GM23338 (cell line): Measurements from ENCODE around the gene NCOA7. TPM values are rescaled to one million over a fixed set of nuclear protein-coding genes. Genes with fewer than 3 reads are reported as not detected.

Experiments
- ATAC-seq: fragments of 200-7000 bp; cut with Tn5 transposase; 3 replicates; pipeline ENCODE4 v1.9.1; 2020
- DNase-seq: peaks from one replicate; pipeline ENCODE4 v3.0.0-alpha.2; 2015; ENCODE audit warnings: low spot score
- H2AFZ ChIP-seq: fragments of 200-600 bp; sonication (generic); 2 replicates; pipeline ENCODE4 v1.8.0; 2016; ENCODE audit warnings: antibody characterized with exemption, mild to moderate bottlenecking, moderate library complexity
- H3F3A ChIP-seq: fragments of 200-600 bp; sonication (generic); replicated peaks from 2 replicates; pipeline ENCODE4 v1.8.0; 2017; ENCODE audit warnings: antibody characterized with exemption, mixed run types, low read depth
- H3K27ac ChIP-seq: fragments of 200-600 bp; sonication (generic); 2 replicates; pipeline ENCODE4 v1.6.1; 2016; ENCODE audit warnings: low read depth
- H3K27me3 ChIP-seq: fragments of 200-600 bp; sonication (generic); 2 replicates; pipeline ENCODE4 v1.8.0; 2016; ENCODE audit warnings: mild to moderate bottlenecking, mixed run types, moderate library complexity; ENCODE audit not compliant: insufficient read depth
- H3K36me3 ChIP-seq: fragments of 200-600 bp; sonication (generic); 2 replicates; pipeline ENCODE4 v1.8.0; 2016; ENCODE audit warnings: mild to moderate bottlenecking; ENCODE audit not compliant: insufficient read depth
- H3K4me1 ChIP-seq: fragments of 200-600 bp; sonication (generic); 2 replicates; pipeline ENCODE4 v1.8.0; 2016; ENCODE audit warnings: mild to moderate bottlenecking, moderate library complexity; ENCODE audit not compliant: insufficient read depth
- H3K4me2 ChIP-seq: fragments of 200-600 bp; sonication (generic); 2 replicates; pipeline ENCODE4 v1.7.1; 2017; ENCODE audit warnings: mixed run types
- H3K4me3 ChIP-seq: fragments of 200-600 bp; sonication (generic); 2 replicates; pipeline ENCODE4 v1.6.1; 2016; ENCODE audit warnings: mixed run types
- H3K79me2 ChIP-seq: fragments of 200-600 bp; sonication (generic); replicated peaks from 2 replicates; pipeline ENCODE4 v1.8.0; 2017; ENCODE audit warnings: mild to moderate bottlenecking; ENCODE audit not compliant: insufficient read depth
- H3K9me2 ChIP-seq: fragments of 200-600 bp; sonication (generic); 2 replicates; pipeline ENCODE4 v1.8.0; 2017; ENCODE audit not compliant: insufficient read depth
- H4K20me1 ChIP-seq: fragments of 200-600 bp; sonication (generic); replicated peaks from 2 replicates; pipeline ENCODE4 v1.8.0; 2017; ENCODE audit warnings: mild to moderate bottlenecking; ENCODE audit not compliant: insufficient read depth
- H3K27ac Mint-ChIP-seq: 2 replicates; pipeline ENCODE4 v1.8.0; 2020; ENCODE audit warnings: inconsistent platforms, mild to moderate bottlenecking, moderate library complexity, mixed read lengths
- H3K27me3 Mint-ChIP-seq: 3 replicates; pipeline ENCODE4 v1.8.0; 2022; ENCODE audit warnings: low read depth, mild to moderate bottlenecking, moderate library complexity, mixed read lengths, inconsistent platforms; ENCODE audit not compliant: insufficient read depth, poor library complexity
- H3K36me3 Mint-ChIP-seq: 3 replicates; pipeline ENCODE4 v1.8.0; 2021; ENCODE audit warnings: low read depth, mild to moderate bottlenecking, inconsistent platforms, moderate library complexity, mixed read lengths
- H3K4me1 Mint-ChIP-seq: 3 replicates; pipeline ENCODE4 v1.8.0; 2020; ENCODE audit warnings: mild to moderate bottlenecking, inconsistent platforms, mixed read lengths
- H3K4me3 Mint-ChIP-seq: 3 replicates; pipeline ENCODE4 v1.8.0; 2021; ENCODE audit warnings: moderate library complexity, mild to moderate bottlenecking, inconsistent platforms, mixed read lengths
- H3K9me3 Mint-ChIP-seq: 3 replicates; pipeline ENCODE4 v1.8.0; 2020; ENCODE audit warnings: moderate library complexity, mild to moderate bottlenecking, inconsistent platforms, mixed read lengths
- CREB1 ChIP-seq: fragments of 250-450 bp; sonication (Bioruptor Pico); IDR thresholded peaks from 2 replicates; pipeline ENCODE4 v1.5.0; 2020; ENCODE audit warnings: low read depth, mild to moderate bottlenecking, moderate library complexity
- EZH2 ChIP-seq: fragments of 200-600 bp; sonication (generic); IDR thresholded peaks from one replicate; pipeline ENCODE4 v1.8.0; 2017; ENCODE audit warnings: antibody characterized with exemption, mild to moderate bottlenecking, low read depth; ENCODE audit not compliant: unreplicated experiment
- EZH2phosphoT487 ChIP-seq: fragments of 200-600 bp; sonication (generic); IDR thresholded peaks from one replicate; pipeline ENCODE4 v1.8.1; 2018; ENCODE audit warnings: antibody characterized with exemption; ENCODE audit not compliant: unreplicated experiment
- JUNB ChIP-seq: IDR thresholded peaks from one replicate; pipeline ENCODE4 v1.6.1; 2016; ENCODE audit warnings: antibody characterized with exemption; ENCODE audit not compliant: unreplicated experiment
- NANOG ChIP-seq: IDR thresholded peaks from 2 replicates; pipeline ENCODE4 v1.6.1; 2016; ENCODE audit warnings: antibody characterized with exemption, borderline replicate concordance
- POLR2AphosphoS5 ChIP-seq: IDR thresholded peaks from 2 replicates; pipeline ENCODE4 v1.6.1; 2016; ENCODE audit warnings: antibody characterized with exemption, low read depth
- STAT1 ChIP-seq: IDR thresholded peaks from one replicate; pipeline ENCODE4 v1.6.1; 2016; ENCODE audit warnings: antibody characterized with exemption; ENCODE audit not compliant: unreplicated experiment
- ZNF114 ChIP-seq: fragments of 250-450 bp; sonication (Bioruptor Pico); IDR thresholded peaks from 2 replicates; pipeline ENCODE4 v1.5.0; 2020; ENCODE audit warnings: mild to moderate bottlenecking, moderate library complexity
- ZNF331 ChIP-seq: fragments of 250-450 bp; sonication (Bioruptor Pico); IDR thresholded peaks from 2 replicates; pipeline ENCODE4 v1.5.0; 2020; ENCODE audit warnings: low read depth, mild to moderate bottlenecking, moderate library complexity
- polyA plus RNA-seq: library from polyadenylated mRNA; unstranded; fragments of >200 nt; fragmentation: Nextera tagmentation; extraction: Ambion mirVana; gene quantifications from 2 replicates; pipeline ENCODE4 v1.2.1, GENCODE V29; 2016
- total RNA-seq: library from RNA; depleted of rRNA; stranded (reverse); fragments of >200 nt; shearing (Covaris generic); gene quantifications from 2 replicates; pipeline ENCODE4 v1.2.3, GENCODE V29; 2014
- TF ChIP-seq, protein P1 (sequence below): IDR thresholded peaks from 2 replicates; pipeline ENCODE4 v1.6.1; 2016; ENCODE audit warnings: antibody characterized with exemption
- TF ChIP-seq, protein P2 (sequence below): fragments of 250-450 bp; sonication (Bioruptor Pico); IDR thresholded peaks from 2 replicates; pipeline ENCODE4 v1.5.0; 2020; ENCODE audit warnings: mild to moderate bottlenecking, moderate library complexity
- TF ChIP-seq, protein P3 (sequence below): IDR thresholded peaks from one replicate; pipeline ENCODE4 v1.6.1; 2018; ENCODE audit warnings: antibody characterized with exemption; ENCODE audit not compliant: unreplicated experiment

Gene NCOA7
- total and polyA plus RNA-seq, 2 experiments from 2014 or later, result 9.3 to 15.7 TPM

DNA sequence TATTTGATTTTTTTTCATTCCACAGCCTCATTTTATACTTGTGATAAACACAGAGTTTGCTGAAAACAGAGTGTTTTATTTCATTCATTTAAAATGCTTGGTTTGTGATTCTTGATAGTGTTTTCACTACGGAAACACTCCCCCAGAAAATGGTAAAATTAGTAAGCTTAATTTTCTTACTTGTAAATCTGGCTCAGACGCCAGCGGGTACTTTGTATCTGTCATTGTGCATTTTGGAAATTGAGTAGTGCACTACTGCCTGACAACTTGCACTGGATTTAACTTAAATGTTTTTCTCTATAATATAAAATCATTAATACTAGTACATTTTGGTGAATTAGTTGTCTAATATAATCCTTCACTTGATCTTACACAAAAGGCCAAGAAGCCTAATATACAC is 128.9 kb downstream of the NCOA7 start:
- H3K4me3 Mint-ChIP-seq, result no peak overlapping the region

DNA sequence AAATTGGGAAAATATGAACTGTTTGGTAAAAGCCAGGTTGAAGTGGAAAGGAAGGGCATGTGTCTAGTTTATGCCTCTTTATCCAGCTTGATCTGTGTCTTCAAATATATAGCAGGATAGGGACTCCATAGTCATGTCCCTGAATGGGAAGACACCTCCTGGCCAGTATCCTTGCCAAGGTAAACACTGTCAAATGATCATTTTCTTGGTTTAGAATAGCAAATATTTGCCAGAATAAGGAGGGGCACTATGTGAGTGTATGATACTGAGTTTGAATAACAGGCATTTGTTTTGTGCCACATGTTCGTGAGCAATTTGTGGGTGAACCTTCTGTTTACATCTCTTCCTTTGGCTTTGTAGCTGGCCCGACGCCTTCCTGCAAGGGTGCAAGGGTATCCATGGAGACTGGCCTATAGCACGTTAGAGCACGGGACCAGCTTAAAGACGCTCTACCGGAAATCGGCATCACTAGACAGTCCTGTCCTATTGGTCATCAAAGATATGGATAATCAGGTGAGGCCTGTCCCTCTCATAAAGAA is 131.6 kb downstream of the NCOA7 start:
- ATAC-seq (no peak), DNase-seq (no peak)
- Histone ChIP-seq H3K27me3 (no peaks in the 10 kb centered on the region), H3K9me2 (no peaks in the 10 kb centered on the region), H3K36me3 (no peaks in the 10 kb centered on the region), H3K4me2 (no peak overlapping the region), H3K4me3 (no peak overlapping the region), H2AFZ (no peak overlapping the region), H3F3A (no peaks in the 10 kb centered on the region), H3K79me2 (no peaks in the 10 kb centered on the region), H3K27ac (no peak overlapping the region), H3K4me1 (peaks cover 23% of the 10 kb centered on the region), H4K20me1 (no peaks in the 10 kb centered on the region; the same call in 1 of the 2 replicates)
- no peak overlapping the region for H3K4me3 Mint-ChIP-seq
- no peaks in the 10 kb centered on the region for H3K9me3 Mint-ChIP-seq
- H3K36me3 Mint-ChIP-seq, result no peaks in the 10 kb centered on the region
- peaks cover 6% of the 10 kb centered on the region for H3K27me3 Mint-ChIP-seq
- H3K4me1 Mint-ChIP-seq, result peaks cover 21% of the 10 kb centered on the region
- no peak overlapping the region for H3K27ac Mint-ChIP-seq
- no peak for TF ChIP-seq JUNB
- TF ChIP-seq, protein P1, sequence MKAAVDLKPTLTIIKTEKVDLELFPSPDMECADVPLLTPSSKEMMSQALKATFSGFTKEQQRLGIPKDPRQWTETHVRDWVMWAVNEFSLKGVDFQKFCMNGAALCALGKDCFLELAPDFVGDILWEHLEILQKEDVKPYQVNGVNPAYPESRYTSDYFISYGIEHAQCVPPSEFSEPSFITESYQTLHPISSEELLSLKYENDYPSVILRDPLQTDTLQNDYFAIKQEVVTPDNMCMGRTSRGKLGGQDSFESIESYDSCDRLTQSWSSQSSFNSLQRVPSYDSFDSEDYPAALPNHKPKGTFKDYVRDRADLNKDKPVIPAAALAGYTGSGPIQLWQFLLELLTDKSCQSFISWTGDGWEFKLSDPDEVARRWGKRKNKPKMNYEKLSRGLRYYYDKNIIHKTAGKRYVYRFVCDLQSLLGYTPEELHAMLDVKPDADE, result no peak
- no peak for TF ChIP-seq STAT1
- TF ChIP-seq, protein P2, sequence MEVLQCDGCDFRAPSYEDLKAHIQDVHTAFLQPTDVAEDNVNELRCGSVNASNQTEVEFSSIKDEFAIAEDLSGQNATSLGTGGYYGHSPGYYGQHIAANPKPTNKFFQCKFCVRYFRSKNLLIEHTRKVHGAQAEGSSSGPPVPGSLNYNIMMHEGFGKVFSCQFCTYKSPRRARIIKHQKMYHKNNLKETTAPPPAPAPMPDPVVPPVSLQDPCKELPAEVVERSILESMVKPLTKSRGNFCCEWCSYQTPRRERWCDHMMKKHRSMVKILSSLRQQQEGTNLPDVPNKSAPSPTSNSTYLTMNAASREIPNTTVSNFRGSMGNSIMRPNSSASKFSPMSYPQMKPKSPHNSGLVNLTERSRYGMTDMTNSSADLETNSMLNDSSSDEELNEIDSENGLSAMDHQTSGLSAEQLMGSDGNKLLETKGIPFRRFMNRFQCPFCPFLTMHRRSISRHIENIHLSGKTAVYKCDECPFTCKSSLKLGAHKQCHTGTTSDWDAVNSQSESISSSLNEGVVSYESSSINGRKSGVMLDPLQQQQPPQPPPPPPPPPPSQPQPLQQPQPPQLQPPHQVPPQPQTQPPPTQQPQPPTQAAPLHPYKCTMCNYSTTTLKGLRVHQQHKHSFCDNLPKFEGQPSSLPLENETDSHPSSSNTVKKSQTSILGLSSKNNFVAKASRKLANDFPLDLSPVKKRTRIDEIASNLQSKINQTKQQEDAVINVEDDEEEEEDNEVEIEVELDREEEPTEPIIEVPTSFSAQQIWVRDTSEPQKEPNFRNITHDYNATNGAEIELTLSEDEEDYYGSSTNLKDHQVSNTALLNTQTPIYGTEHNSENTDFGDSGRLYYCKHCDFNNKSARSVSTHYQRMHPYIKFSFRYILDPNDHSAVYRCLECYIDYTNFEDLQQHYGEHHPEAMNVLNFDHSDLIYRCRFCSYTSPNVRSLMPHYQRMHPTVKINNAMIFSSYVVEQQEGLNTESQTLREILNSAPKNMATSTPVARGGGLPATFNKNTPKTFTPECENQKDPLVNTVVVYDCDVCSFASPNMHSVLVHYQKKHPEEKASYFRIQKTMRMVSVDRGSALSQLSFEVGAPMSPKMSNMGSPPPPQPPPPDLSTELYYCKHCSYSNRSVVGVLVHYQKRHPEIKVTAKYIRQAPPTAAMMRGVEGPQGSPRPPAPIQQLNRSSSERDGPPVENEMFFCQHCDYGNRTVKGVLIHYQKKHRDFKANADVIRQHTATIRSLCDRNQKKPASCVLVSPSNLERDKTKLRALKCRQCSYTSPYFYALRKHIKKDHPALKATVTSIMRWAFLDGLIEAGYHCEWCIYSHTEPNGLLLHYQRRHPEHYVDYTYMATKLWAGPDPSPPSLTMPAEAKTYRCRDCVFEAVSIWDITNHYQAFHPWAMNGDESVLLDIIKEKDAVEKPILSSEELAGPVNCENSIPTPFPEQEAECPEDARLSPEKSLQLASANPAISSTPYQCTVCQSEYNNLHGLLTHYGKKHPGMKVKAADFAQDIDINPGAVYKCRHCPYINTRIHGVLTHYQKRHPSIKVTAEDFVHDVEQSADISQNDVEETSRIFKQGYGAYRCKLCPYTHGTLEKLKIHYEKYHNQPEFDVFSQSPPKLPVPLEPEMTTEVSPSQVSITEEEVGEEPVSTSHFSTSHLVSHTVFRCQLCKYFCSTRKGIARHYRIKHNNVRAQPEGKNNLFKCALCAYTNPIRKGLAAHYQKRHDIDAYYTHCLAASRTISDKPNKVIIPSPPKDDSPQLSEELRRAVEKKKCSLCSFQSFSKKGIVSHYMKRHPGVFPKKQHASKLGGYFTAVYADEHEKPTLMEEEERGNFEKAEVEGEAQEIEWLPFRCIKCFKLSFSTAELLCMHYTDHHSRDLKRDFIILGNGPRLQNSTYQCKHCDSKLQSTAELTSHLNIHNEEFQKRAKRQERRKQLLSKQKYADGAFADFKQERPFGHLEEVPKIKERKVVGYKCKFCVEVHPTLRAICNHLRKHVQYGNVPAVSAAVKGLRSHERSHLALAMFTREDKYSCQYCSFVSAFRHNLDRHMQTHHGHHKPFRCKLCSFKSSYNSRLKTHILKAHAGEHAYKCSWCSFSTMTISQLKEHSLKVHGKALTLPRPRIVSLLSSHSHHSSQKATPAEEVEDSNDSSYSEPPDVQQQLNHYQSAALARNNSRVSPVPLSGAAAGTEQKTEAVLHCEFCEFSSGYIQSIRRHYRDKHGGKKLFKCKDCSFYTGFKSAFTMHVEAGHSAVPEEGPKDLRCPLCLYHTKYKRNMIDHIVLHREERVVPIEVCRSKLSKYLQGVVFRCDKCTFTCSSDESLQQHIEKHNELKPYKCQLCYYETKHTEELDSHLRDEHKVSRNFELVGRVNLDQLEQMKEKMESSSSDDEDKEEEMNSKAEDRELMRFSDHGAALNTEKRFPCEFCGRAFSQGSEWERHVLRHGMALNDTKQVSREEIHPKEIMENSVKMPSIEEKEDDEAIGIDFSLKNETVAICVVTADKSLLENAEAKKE (CRISPR knock-in tag), result no peak
- no peak for TF ChIP-seq ZNF331
- no peak for TF ChIP-seq CREB1 (CRISPR knock-in tag)
- TF ChIP-seq, protein P3, sequence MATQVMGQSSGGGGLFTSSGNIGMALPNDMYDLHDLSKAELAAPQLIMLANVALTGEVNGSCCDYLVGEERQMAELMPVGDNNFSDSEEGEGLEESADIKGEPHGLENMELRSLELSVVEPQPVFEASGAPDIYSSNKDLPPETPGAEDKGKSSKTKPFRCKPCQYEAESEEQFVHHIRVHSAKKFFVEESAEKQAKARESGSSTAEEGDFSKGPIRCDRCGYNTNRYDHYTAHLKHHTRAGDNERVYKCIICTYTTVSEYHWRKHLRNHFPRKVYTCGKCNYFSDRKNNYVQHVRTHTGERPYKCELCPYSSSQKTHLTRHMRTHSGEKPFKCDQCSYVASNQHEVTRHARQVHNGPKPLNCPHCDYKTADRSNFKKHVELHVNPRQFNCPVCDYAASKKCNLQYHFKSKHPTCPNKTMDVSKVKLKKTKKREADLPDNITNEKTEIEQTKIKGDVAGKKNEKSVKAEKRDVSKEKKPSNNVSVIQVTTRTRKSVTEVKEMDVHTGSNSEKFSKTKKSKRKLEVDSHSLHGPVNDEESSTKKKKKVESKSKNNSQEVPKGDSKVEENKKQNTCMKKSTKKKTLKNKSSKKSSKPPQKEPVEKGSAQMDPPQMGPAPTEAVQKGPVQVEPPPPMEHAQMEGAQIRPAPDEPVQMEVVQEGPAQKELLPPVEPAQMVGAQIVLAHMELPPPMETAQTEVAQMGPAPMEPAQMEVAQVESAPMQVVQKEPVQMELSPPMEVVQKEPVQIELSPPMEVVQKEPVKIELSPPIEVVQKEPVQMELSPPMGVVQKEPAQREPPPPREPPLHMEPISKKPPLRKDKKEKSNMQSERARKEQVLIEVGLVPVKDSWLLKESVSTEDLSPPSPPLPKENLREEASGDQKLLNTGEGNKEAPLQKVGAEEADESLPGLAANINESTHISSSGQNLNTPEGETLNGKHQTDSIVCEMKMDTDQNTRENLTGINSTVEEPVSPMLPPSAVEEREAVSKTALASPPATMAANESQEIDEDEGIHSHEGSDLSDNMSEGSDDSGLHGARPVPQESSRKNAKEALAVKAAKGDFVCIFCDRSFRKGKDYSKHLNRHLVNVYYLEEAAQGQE, result no peak
- no peak for TF ChIP-seq POLR2AphosphoS5
- TF ChIP-seq NANOG, result no peak
- no peak for TF ChIP-seq ZNF114 (CRISPR knock-in tag)
- no peak for TF ChIP-seq EZH2

More for the DNA sequence above, 128.9 kb downstream of the NCOA7 start:
- Histone ChIP-seq H3K9me2 (no peaks in the 10 kb centered on the region), H3K4me1 (peaks cover 25% of the 10 kb centered on the region), H3K27me3 (no peaks in the 10 kb centered on the region), H2AFZ (no peak overlapping the region), H3K4me3 (no peak overlapping the region), H3F3A (no peaks in the 10 kb centered on the region), H4K20me1 (no peaks in the 10 kb centered on the region), H3K27ac (no peak overlapping the region), H3K36me3 (no peaks in the 10 kb centered on the region), H3K4me2 (no peak overlapping the region), H3K79me2 (no peaks in the 10 kb centered on the region)
- peaks cover 5% of the 10 kb centered on the region for H3K27me3 Mint-ChIP-seq
- ATAC-seq (no peak), DNase-seq (no peak)
- no peaks in the 10 kb centered on the region for H3K9me3 Mint-ChIP-seq
- no peak overlapping the region for H3K27ac Mint-ChIP-seq
- TF ChIP-seq ZNF114 (CRISPR knock-in tag), result no peak
- TF ChIP-seq EZH2phosphoT487, result no peak
- H3K4me1 Mint-ChIP-seq, result peaks cover 24% of the 10 kb centered on the region
- no peaks in the 10 kb centered on the region for H3K36me3 Mint-ChIP-seq
